GM12878 (cell line): ENCODE measurements around the gene NAALADL1. TPM values are rescaled to one million over a fixed set of nuclear protein-coding genes. Genes with fewer than 3 reads are reported as not detected.

Experiments
- ATF7 ChIP-seq: fragments of 450-650 bp; IDR thresholded peaks from 2 replicates; pipeline ENCODE4 v1.6.1; 2016; ENCODE audit warnings: low read depth, mild to moderate bottlenecking
- BRCA1 ChIP-seq: IDR thresholded peaks from 2 replicates; pipeline ENCODE4 v1.6.1; 2011; ENCODE audit warnings: low read depth, low read length, improper control_type of control experiment
- CREM ChIP-seq: IDR thresholded peaks from 2 replicates; pipeline ENCODE4 v1.6.1; 2014; ENCODE audit warnings: antibody characterized with exemption, low read depth
- EGR1 ChIP-seq, 2 experiments: IDR thresholded peaks; 1 replicate in 1 of 2; 2 replicates in 1 of 2; pipeline ENCODE4 v1.6.1; 2011 to 2012; ENCODE audit warnings: low read depth in 2 of 2, low read length in 2 of 2, borderline replicate concordance in 1 of 2, mild to moderate bottlenecking in 1 of 2, moderate library complexity in 1 of 2
- EZH2 ChIP-seq: IDR thresholded peaks from 2 replicates; pipeline ENCODE4 v1.6.1; 2012; ENCODE audit warnings: low read depth, mild to moderate bottlenecking, control low read depth, inconsistent platforms, low read length, borderline replicate concordance; ENCODE audit not compliant: control insufficient read depth
- FOXK2 ChIP-seq: fragments of 450-650 bp; IDR thresholded peaks from 2 replicates; pipeline ENCODE4 v1.6.1; 2017; ENCODE audit warnings: mild to moderate bottlenecking, moderate library complexity
- MYC ChIP-seq: IDR thresholded peaks from 2 replicates; pipeline ENCODE4 v1.6.1; 2011; ENCODE audit warnings: mild to moderate bottlenecking, low read length, moderate library complexity, inconsistent platforms; ENCODE audit not compliant: insufficient read depth, insufficient replicate concordance, insufficient read length, severe bottlenecking
- PBX3 ChIP-seq: IDR thresholded peaks from 2 replicates; pipeline ENCODE4 v1.6.1; 2011; ENCODE audit warnings: mild to moderate bottlenecking, low read depth, low read length, moderate library complexity; ENCODE audit not compliant: insufficient replicate concordance
- POLR2AphosphoS2 ChIP-seq: IDR thresholded peaks from 2 replicates; pipeline ENCODE4 v1.6.1; 2011; ENCODE audit warnings: low read depth, mild to moderate bottlenecking, low read length, improper control_type of control experiment, moderate library complexity
- RUNX3 ChIP-seq: IDR thresholded peaks from 2 replicates; pipeline ENCODE4 v1.6.1; 2012; ENCODE audit warnings: low read length, inconsistent platforms
- SIX5 ChIP-seq: IDR thresholded peaks from 2 replicates; pipeline ENCODE4 v1.6.1; 2011; ENCODE audit warnings: mild to moderate bottlenecking, low read depth, low read length, moderate library complexity; ENCODE audit not compliant: severe bottlenecking
- SP1 ChIP-seq: IDR thresholded peaks from one replicate; pipeline ENCODE4 v1.6.1; 2011; ENCODE audit warnings: low read depth, low read length
- SRF ChIP-seq, 2 experiments: IDR thresholded peaks; 2 replicates each; pipeline ENCODE4 v1.6.1; 2011; ENCODE audit warnings: low read depth in 2 of 2, low read length in 2 of 2, mild to moderate bottlenecking in 1 of 2, moderate library complexity in 1 of 2
- STAT3 ChIP-seq: IDR thresholded peaks from 2 replicates; pipeline ENCODE4 v1.6.1; 2011; ENCODE audit warnings: low read depth, low read length, improper control_type of control experiment
- TCF12 ChIP-seq: IDR thresholded peaks from 2 replicates; pipeline ENCODE4 v1.6.1; 2011; ENCODE audit warnings: low read depth, mild to moderate bottlenecking, low read length
- TCF7 ChIP-seq: IDR thresholded peaks from 2 replicates; pipeline ENCODE4 v1.6.1; 2014; ENCODE audit warnings: antibody characterized with exemption, borderline replicate concordance
- ZBTB11 ChIP-seq: fragments of 450-650 bp; formaldehyde crosslinking; IDR thresholded peaks from 2 replicates; pipeline ENCODE4 v1.5.0; 2022; ENCODE audit warnings: mild to moderate bottlenecking, missing genetic modification characterization
- ZNF24 ChIP-seq: fragments of 450-650 bp; IDR thresholded peaks from 2 replicates; pipeline ENCODE4 v1.6.1; 2017; ENCODE audit warnings: antibody characterized with exemption, mild to moderate bottlenecking
- ZZZ3 ChIP-seq: IDR thresholded peaks from 2 replicates; pipeline ENCODE4 v1.6.1; 2011; ENCODE audit warnings: low read depth; ENCODE audit not compliant: control insufficient read depth, insufficient read length
- polyA plus RNA-seq, 11 experiments: library from polyadenylated mRNA; depleted of rRNA in 4 of 11; unstranded in 6 of 11; stranded (reverse) in 5 of 11; fragments of >200 nt; fragmentation: Nextera tagmentation in 4 of 11; fragmentation: Illumina TruSeq in 1 of 11; extraction: Ambion mirVana in 4 of 11; extraction: Trizol in 1 of 11; gene quantifications; 1 replicate in 1 of 11; 2 replicates in 10 of 11; pipeline versions ENCODE4 v1.2.1 to v1.2.3, GENCODE V29; 2011 to 2016; ENCODE audit warnings: inconsistent platforms in 2 of 11, missing spikeins in 2 of 11, low read depth in 1 of 11
- total RNA-seq, 4 experiments: library from RNA; depleted of rRNA in 3 of 4; stranded (reverse); fragments of >200 nt in 3 of 4; fragmentation: Illumina TruSeq in 1 of 4; extraction: Trizol in 1 of 4; gene quantifications; 2 replicates each; pipeline versions ENCODE4 v1.2.1 to v1.2.3, GENCODE V29; 2013 to 2021
- TF ChIP-seq, protein P1 (sequence below): fragments of 450-650 bp; IDR thresholded peaks from 2 replicates; pipeline ENCODE4 v1.6.1; 2017; ENCODE audit warnings: antibody characterized with exemption, mild to moderate bottlenecking, moderate library complexity
- TF ChIP-seq, protein P2 (sequence below): IDR thresholded peaks from 2 replicates; pipeline ENCODE4 v1.6.1; 2011; ENCODE audit warnings: borderline replicate concordance, low read depth, mild to moderate bottlenecking, moderate library complexity, mixed read lengths, low read length; ENCODE audit not compliant: insufficient read depth; ENCODE audit errors: extremely low read length

Gene NAALADL1
- total and polyA plus RNA-seq, 10 of the 15 experiments (the other 5 are each of a cell fraction or from before 2014, with no cell fraction given) = 0.77 to 5.5 (median 1.5) TPM

- TF ChIP-seq TCF7 (no peak), SIX5 (peak; percentile 44), MYC (no peak), FOXK2 (no peak), EGR1 (IDR thresholded peaks at IDR 0.05; ENCODE audit: borderline replicate concordance in 1 of 2, low read depth in 2 of 2, low read length in 2 of 2) (no peak), ZNF24 (no peak), RUNX3 (peak; percentile 85), TCF12 (no peak), PBX3 (no peak), BRCA1 (no peak), ATF7 (peak; percentile 22; the same call in 1 of the 2 replicates), ZBTB11 (CRISPR knock-in tag) (no peak), STAT3 (no peak), SRF (IDR thresholded peaks at IDR 0.05; ENCODE audit: low read depth in 2 of 2, low read length in 2 of 2) (no peak), EZH2 (no peak), ZZZ3 (no peak), POLR2AphosphoS2 (0 out of 2 replicates have a peak, but pooled peaks have one; percentile 43), CREM (no peak; the same call in 1 of the 2 replicates), SP1 (peak; percentile 34)
- TF ChIP-seq, protein P1, sequence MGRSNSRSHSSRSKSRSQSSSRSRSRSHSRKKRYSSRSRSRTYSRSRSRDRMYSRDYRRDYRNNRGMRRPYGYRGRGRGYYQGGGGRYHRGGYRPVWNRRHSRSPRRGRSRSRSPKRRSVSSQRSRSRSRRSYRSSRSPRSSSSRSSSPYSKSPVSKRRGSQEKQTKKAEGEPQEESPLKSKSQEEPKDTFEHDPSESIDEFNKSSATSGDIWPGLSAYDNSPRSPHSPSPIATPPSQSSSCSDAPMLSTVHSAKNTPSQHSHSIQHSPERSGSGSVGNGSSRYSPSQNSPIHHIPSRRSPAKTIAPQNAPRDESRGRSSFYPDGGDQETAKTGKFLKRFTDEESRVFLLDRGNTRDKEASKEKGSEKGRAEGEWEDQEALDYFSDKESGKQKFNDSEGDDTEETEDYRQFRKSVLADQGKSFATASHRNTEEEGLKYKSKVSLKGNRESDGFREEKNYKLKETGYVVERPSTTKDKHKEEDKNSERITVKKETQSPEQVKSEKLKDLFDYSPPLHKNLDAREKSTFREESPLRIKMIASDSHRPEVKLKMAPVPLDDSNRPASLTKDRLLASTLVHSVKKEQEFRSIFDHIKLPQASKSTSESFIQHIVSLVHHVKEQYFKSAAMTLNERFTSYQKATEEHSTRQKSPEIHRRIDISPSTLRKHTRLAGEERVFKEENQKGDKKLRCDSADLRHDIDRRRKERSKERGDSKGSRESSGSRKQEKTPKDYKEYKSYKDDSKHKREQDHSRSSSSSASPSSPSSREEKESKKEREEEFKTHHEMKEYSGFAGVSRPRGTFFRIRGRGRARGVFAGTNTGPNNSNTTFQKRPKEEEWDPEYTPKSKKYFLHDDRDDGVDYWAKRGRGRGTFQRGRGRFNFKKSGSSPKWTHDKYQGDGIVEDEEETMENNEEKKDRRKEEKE = no peak
- TF ChIP-seq, protein P2, sequence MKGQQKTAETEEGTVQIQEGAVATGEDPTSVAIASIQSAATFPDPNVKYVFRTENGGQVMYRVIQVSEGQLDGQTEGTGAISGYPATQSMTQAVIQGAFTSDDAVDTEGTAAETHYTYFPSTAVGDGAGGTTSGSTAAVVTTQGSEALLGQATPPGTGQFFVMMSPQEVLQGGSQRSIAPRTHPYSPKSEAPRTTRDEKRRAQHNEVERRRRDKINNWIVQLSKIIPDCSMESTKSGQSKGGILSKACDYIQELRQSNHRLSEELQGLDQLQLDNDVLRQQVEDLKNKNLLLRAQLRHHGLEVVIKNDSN = no peak
Measured at GRCh38 chr11:65040847-65041622, 17.3 kb downstream of the NAALADL1 start, which contains the start of gene SAC3D1 (continued).
